Measurements from ENCODE around the gene MEG3.

Gene MEG3

DNA sequence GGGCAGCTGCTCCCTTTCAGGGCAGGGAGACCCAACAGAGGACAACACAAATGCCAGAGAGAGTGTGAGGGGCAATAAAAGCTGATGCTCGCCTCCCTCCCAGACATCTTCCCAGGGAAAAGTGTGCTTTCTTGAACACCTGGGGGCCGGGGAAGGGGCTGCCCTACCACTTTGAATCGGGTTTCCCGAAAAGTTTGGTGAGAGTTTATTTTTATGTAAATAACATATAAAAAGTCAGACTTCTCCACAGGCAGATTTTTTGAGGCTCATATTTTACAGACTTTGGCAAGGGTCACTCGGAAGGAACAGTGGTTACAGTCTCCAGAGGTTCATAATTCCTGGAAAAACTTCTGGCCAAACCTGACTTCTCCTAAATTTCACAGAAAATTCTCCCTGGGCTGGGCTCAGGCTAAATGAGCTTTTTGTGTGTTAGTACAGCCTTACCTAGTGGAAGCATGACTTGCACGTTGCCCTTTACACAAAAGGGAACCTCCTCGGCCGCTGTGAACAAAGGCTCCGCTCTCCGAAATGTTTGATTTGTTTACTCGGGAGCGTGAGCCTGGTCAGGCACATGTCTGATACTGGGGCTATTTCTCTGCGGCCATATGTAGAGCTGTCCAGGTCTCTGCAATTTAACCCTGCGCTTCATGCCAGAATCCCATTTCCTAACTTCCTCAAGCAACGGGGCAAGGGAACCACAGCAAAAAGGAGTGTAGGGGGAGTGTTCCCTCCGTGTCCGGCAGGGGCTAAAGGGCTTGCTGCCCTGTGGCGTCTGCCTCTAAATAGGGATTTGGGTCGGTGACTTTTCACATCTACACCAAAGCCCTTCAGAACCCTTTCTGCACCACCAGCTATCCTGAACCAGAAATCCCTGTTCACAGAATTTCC, 74.2 kb downstream of the MEG3 start:
- DNase-seq: no peak

DNA sequence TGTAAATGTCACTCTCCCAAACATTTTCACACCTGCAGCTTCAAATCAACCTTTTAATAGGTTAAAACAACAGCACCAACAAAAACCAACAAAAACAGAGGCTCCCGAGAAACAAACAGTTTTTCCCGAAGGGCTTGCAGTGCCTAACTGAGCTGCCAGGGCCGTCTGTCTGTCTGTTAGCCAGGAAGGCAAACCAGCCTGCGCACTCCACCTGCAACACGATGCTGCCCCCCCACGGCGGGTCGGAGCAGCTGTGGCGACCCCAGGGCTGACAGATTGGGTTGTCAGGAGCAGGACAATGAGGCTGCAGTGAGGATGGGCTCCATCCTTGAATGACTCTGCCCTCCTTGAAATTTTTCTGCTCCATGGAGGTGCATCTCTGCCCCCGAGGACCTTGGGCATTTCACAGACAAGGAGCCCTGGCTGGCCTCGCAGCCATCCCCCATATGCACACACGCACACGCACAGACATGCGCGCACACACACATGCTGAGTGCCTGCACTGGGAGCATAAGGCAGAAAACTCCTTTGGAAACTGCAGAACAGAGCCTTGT, 75.0 kb downstream of the MEG3 start:
- DNase-seq: no peak

DNA sequence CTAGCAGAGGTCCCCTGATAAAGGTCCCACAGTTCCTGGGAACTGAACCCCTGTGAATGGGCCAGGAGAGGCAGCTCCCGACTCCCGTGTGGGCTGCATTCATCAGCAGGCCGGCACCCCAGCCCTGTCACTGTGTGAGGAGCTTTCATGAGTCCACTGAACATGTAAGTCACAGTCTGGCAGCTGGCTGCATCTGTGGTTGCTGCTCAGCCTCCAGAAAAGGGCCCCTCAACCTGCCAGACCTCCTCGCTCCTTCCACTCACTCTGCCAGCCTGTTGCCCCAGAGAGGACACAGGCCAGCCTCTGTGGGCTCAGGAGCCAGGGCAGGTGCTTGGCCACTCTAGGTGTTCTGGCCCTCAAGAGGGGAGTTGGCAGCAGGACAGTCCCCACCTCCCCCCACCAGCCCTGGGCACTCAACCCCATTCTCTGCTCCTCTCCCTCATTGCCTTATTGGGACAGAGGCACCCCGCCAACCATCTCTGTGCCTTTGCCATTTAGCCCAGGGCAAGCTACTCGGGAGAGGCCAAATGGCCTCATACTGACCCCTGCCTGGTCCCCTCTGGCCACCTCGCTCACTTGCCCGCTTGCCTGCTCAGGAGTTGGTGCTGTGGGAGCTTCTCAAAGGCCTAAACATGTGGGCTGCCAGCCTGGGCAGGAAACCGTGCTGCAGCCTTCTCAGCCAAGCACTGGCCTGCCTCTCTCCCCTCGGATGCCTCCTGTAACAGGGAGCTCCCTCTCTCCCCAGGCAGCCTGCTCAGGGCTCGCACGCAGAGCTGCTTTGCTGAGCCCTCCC, 75.7 kb downstream of the MEG3 start:
- DNase-seq: no peak

DNA sequence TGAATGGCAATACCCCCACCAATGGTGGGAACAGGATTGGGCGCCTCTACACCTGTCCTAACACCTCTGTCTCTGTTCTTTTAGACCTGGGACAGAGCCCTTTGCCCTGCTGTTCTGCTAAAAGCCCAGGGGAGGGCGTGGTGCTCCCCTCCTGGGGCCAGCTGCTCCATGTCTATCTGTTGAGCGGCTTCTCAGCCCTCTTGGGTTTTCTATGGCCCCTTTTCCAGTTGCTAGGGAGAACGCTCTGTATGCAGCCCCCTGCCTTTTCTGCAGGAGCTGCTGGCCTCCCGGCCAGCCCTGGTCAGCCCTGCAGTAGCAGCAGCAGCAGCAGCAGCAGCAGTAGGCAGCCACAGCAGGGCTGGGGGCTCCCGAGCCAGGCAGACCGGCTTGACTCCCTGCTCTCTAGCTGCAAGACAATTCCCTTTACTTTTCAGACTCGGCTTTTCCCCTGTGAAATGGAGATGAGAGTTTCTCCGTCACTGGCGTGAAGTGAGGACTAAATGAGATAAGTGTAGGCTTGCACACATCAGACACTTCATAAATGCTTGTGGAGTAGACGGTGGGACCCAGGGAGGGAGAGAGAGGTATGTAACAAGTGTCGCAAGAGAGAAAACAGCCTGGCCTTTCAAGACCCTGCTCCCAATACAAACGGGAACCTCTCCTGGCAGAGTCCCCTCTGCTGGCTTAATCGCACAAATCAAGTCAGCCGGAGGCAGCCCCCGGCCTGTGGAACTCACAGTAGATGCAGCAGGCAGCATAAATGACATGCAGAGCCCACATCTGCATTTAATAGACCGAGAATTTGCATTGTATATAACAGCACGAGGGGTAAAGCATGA, 76.6 kb downstream of the MEG3 start:
- no peak for DNase-seq

DNA sequence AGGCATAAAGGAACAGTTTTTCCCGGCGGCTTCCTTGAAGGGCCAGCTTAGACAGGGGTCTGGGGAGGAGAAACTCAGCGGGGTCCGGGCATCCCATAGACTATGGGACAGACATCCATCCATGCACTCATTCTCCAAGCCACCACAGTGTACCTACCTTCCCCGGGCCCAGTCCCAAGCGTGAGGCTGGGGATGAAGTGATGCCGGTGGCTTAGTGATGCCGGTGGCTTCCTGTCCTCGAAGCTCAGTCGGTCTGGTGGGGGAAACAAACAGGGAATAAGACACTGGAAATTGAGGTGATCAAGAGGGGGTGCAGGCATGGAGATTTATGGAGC, 77.2 kb downstream of the MEG3 start:
- no peak for DNase-seq

DNA sequence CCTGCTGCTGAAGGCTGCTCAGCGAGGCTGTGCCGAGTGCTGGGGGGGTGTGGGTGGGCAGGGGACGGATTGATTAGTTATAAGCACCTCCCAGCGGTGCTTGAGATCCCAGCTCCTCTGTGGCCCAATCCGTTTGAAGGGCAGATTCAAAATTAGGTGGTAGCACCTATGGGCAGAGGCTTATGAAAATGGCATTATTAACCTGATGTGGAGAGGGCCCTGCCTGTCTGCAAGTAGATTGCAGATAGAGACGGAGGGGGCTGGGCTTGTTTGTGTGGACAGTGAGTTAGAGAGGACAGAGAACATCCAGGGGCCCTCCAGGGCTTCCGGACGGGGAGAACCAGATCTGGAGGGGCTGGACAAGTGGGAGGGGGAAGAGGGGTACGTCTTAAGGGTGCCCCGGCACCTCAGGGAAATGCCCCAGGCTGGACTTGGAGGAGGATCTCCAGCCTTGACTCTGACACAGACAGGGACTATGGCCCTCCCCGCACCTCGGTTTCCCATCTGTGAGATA, 77.8 kb downstream of the MEG3 start, which contains the start of gene RTL1:
RTL1 (minus strand) TSS at position 51 of the 514 bp plus-strand sequence. CDS start 18,934 bp downstream, outside the sequence.
- no peak for DNase-seq

DNA sequence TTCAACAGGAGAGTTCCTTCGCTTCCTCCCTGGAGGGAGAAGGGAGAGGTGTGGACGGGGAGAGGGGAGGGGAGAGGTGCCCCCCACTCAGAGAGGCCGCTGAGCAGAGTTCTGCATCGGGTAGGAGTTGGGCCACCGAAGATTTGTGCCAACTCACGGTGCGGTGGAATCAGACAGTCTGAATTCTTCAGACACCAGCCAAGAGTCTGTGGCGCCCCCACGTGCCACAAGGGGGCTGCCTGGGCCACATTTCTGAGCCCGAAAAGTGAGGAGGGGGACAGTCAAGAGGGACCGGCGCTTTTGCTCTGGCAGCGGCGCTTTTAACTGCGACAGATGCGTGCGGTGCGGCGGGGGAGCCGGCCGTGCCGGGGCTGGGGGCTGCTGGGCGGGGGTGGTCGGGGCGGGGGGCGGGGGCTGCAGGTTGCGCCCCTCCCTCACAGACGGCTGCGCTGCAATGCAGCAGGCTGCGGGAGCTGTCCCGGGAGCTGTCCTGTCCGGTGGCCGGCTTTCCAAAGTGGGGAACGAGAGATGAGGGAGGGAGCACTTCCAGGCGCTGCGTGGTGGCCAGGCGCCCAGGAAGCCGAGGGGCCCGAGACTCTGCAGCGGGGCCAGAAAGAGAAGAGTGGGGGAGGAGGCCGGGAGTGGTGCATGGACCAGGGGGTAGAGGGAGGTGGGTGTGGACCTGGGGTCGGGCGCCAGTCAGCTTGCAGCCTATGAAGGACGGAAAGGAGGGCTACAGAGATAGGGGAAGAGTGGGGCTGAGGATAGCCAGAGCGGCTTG, 78.6 kb downstream of the MEG3 start:
- DNase-seq: no peak

DNA sequence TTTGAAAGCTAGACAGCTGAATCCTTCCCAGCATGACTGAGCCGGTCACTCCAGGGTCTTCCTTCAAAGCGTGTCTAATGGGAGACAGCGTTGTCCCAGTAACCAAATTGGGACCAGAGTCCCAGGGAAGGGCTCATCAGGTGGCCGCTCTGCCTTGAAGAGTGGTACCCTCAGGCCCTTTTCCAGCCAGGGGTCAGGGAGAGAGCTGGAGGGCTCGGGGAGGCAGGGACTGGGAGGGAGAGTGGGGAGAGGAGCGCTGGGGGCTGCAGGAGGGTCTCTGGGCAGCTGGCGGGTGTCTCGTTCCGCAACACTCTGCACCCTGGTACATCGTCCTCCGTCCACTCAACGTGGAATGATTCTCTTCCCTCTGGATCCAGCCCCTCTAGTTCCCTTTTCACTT, 79.2 kb downstream of the MEG3 start:
- no peak for DNase-seq

DNA sequence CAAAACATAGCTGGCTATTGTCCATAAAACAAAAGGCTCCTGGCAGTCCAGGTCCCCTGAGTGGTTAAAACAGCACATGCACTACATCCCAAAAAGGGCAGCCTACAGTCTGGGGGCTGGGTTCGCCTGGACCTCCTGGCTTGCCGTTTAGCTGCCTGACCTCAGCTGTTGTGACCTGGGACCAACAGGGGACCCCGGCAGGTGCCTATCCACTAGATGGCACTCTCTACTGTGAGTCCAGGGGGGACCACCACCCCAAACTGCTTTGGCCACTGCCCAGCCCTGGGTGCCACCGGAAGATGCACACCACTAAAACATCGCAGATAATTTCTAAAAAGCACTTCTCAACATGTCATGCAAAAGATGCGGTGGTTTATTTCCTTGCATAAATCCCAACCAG, 80.5 kb downstream of the MEG3 start:
- DNase-seq: no peak

DNA sequence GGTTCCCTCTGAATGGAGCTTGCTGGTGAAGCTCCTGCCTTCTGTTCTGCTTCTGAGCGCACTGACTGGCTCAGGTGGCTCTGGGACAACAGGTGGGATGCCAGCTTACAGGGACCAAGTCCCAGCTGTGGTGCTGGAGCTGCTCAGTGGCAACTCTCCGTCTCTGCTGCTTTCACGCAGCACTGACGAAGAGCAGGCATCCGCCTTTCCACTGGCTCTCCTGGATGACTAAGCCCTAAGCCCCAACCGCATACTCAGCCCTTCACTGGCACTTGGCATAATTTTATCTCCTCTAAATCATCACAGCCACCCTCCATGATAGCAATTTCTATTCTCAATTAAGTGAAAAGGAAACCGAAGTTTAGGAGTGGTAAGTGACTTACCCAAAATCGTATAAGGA, 81.3 kb downstream of the MEG3 start:
- DNase-seq: no peak

DNA sequence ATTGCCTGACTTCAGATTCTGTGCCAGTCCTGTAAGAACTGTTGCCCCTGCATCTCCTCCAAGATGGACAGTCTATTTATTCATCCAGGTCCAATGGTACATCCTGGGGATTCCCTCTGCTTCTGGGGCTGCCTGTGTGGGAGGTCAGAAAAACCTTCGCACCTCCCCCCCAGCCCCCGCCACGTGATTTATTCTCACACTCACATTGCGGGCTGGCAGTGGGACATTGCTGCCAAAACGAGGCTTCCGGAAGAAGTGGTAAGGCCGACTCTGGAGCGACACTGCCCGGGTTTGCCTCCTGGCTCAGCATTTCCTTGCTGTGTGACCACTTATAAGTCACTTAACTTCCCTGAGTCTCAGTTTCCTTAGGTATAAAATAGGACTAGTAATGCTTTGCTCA, 83.5 kb downstream of the MEG3 start:
- DNase-seq: no peak
